ENCODE data around the gene SIRT1.

DNA sequence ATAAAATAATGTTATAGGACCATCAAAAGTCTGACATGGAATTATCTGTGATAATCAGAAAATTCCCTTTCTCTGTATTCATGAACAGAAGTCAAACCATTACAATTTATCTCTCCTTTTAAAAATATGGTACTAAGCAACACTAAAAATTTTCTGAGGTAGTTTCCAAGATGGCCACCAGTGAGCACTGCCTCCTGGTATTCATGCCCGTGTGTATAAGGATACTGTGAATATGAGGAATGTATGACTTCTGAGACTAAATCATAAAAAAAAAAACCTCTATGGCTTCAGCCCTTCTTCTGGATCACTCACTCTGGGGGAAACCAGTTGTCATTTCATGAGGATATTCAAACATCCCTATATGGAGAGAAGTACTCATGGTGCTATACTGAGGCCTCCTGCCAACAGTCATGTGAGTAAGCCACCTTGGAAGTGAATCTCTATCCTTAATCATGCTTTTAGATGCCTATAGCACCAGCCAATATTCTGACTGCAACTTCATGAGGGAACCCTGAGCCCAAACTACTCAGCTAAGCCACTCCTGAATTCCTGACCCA is 41.1 kb downstream of the SIRT1 start:
- TF ChIP-seq, protein P1, sequence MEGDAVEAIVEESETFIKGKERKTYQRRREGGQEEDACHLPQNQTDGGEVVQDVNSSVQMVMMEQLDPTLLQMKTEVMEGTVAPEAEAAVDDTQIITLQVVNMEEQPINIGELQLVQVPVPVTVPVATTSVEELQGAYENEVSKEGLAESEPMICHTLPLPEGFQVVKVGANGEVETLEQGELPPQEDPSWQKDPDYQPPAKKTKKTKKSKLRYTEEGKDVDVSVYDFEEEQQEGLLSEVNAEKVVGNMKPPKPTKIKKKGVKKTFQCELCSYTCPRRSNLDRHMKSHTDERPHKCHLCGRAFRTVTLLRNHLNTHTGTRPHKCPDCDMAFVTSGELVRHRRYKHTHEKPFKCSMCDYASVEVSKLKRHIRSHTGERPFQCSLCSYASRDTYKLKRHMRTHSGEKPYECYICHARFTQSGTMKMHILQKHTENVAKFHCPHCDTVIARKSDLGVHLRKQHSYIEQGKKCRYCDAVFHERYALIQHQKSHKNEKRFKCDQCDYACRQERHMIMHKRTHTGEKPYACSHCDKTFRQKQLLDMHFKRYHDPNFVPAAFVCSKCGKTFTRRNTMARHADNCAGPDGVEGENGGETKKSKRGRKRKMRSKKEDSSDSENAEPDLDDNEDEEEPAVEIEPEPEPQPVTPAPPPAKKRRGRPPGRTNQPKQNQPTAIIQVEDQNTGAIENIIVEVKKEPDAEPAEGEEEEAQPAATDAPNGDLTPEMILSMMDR (conservative IDR thresholded peaks at IDR 0.05) = no peak; the same call in 1 of the 2 replicates
- TF ChIP-seq ZFX (IDR thresholded peaks at IDR 0.05) = no peak
